Activated CD8-positive, alpha-beta memory T cell treated with anti-CD3 and anti-CD28 coated beads, Interleukin-2, amount 50 U/mL, for 4 hours (primary cell): ENCODE results near the gene PADI6.

Experiments
- DNase-seq: peaks from one replicate; pipeline ENCODE4 v3.0.0-alpha.2; 2020

Gene PADI6

GRCh38 chr1:17358557-17358956 lies 13.4 kb upstream of the PADI6 start:
- no peak for DNase-seq

GRCh38 chr1:17359031-17359430 lies 13.0 kb upstream of the PADI6 start:
- no peak for DNase-seq

- no peak for DNase-seq
These were observed 12.2 kb upstream of the PADI6 start for GRCh38 chr1:17359808-17360207.

- no peak for DNase-seq
These were observed 11.6 kb upstream of the PADI6 start for GRCh38 chr1:17360272-17360956.

GRCh38 chr1:17361687-17362086 lies 10.3 kb upstream of the PADI6 start:
- DNase-seq, result no peak

GRCh38 chr1:17363351-17363750 lies 8.6 kb upstream of the PADI6 start:
- no peak for DNase-seq

- no peak for DNase-seq
These were observed 8.2 kb upstream of the PADI6 start for GRCh38 chr1:17363771-17364170.

GRCh38 chr1:17365293-17365692 lies 6.7 kb upstream of the PADI6 start:
- no peak for DNase-seq

GRCh38 chr1:17369466-17369865 lies 2.5 kb upstream of the PADI6 start:
- DNase-seq, result no peak

- DNase-seq, result no peak
These were observed 1.4 kb upstream of the PADI6 start for GRCh38 chr1:17370618-17371017.

- DNase-seq, result no peak
These were observed 959 bp downstream of the PADI6 start for GRCh38 chr1:17372955-17373354.

GRCh38 chr1:17375651-17376050 lies 3.7 kb downstream of the PADI6 start:
- no peak for DNase-seq

- no peak for DNase-seq
These were observed 5.4 kb downstream of the PADI6 start for GRCh38 chr1:17377325-17377953.

GRCh38 chr1:17381161-17381560 lies 9.2 kb downstream of the PADI6 start:
- DNase-seq, result no peak

- no peak for DNase-seq
These were observed 20.3 kb downstream of the PADI6 start for GRCh38 chr1:17392199-17392740.

GRCh38 chr1:17393230-17393629 lies 21.2 kb downstream of the PADI6 start:
- no peak for DNase-seq

GRCh38 chr1:17397910-17398695 lies 26.1 kb downstream of the PADI6 start:
- no peak for DNase-seq

GRCh38 chr1:17400725-17401341 lies 28.8 kb downstream of the PADI6 start:
- no peak for DNase-seq

- no peak for DNase-seq
These were observed 29.8 kb downstream of the PADI6 start for GRCh38 chr1:17401841-17402240.

GRCh38 chr1:17403081-17403480 lies 31.1 kb downstream of the PADI6 start:
- no peak for DNase-seq

- no peak for DNase-seq
These were observed 32.2 kb downstream of the PADI6 start for GRCh38 chr1:17404034-17404684.

GRCh38 chr1:17404820-17405219 lies 32.8 kb downstream of the PADI6 start:
- no peak for DNase-seq
